GM12878 (cell line): Measurements from ENCODE around the gene CNTNAP2. TPM values are rescaled to one million over a fixed set of nuclear protein-coding genes. Genes with fewer than 3 reads are reported as not detected.

Experiments
- ATAC-seq: fragments of 200-7000 bp; cut with Tn5 transposase; 3 replicates; pipeline ENCODE4 v1.9.1; 2020; ENCODE audit warnings: mild to moderate bottlenecking, moderate library complexity
- BruUV-seq: library from RNA; stranded (reverse); fragments of 400-500 nt; replicated peaks from 2 replicates; lab custom pipeline; 2021; lab: Mats Ljungman, UMichigan
- CTCF ChIA-PET: fragments of 300-600 bp; sonication (Branson Sonifier 250); formaldehyde crosslinking; extraction: SDS; loops from one replicate; lab custom pipeline; 2021; ENCODE audit warnings: inconsistent platforms; lab: Yijun Ruan, JAX
- POLR2A ChIA-PET: fragments of 350-600 bp; formaldehyde crosslinking; extraction: SDS; loops from one replicate; lab custom pipeline; 2021; ENCODE audit warnings: inconsistent platforms; lab: Charles Lee
- RAD21 ChIA-PET: fragments of 300-600 bp; sonication (Branson Sonifier 250); formaldehyde crosslinking; loops from one replicate; lab custom pipeline; 2023; ENCODE audit warnings: antibody characterized with exemption; ENCODE audit not compliant: unreplicated experiment; lab: Charles Lee
- SMC1A ChIA-PET: fragments of 300-600 bp; sonication (Branson Sonifier 250); formaldehyde crosslinking; loops from one replicate; lab custom pipeline; 2023; ENCODE audit not compliant: unreplicated experiment, uncharacterized antibody; lab: Charles Lee
- DNase-seq: peaks from one replicate; pipeline ENCODE4 v3.0.0-alpha.2; 2011; ENCODE audit warnings: low read depth, low spot score
- FAIRE-seq: peaks from 3 replicates; lab custom pipeline; 2011; peaks lifted over from hg19 to GRCh38; lab: Jason Lieb, UNC
- H2AFZ ChIP-seq: 2 replicates; pipeline ENCODE4 v1.6.0; 2011; ENCODE audit warnings: low read depth, low read length, control low read depth; ENCODE audit not compliant: control insufficient read depth
- H3K27ac ChIP-seq: 2 replicates; pipeline ENCODE4 v1.5.1; 2011; ENCODE audit warnings: control low read depth; ENCODE audit not compliant: control insufficient read depth, insufficient read depth
- H3K27me3 ChIP-seq, 2 experiments: replicated peaks in 1 of 2; 2 replicates each; pipeline versions ENCODE4 v1.6.0 to v1.6.1; 2011; ENCODE audit warnings: low read length in 1 of 2; ENCODE audit not compliant: control insufficient read depth in 2 of 2, insufficient read depth in 2 of 2
- H3K36me3 ChIP-seq, 2 experiments: 2 replicates each; pipeline ENCODE4 v1.5.1; 2011; ENCODE audit warnings: low read length in 1 of 2; ENCODE audit not compliant: control insufficient read depth in 2 of 2, insufficient read depth in 2 of 2
- H3K4me1 ChIP-seq: 2 replicates; pipeline ENCODE4 v1.6.1; 2011; ENCODE audit warnings: mild to moderate bottlenecking, low read length, moderate library complexity, mixed read lengths; ENCODE audit not compliant: control insufficient read depth, insufficient read depth
- H3K4me2 ChIP-seq: 2 replicates; pipeline ENCODE4 v1.6.0; 2011; ENCODE audit warnings: control low read depth; ENCODE audit not compliant: control insufficient read depth, insufficient read depth
- H3K4me3 ChIP-seq: fragments of 200-600 bp; sonication (generic); 2 replicates; pipeline ENCODE4 v1.5.1; 2016
- H3K79me2 ChIP-seq: 2 replicates; pipeline ENCODE4 v1.6.0; 2011; ENCODE audit warnings: low read length; ENCODE audit not compliant: control insufficient read depth, insufficient read depth
- H3K9ac ChIP-seq: 2 replicates; pipeline ENCODE4 v1.8.0; 2011; ENCODE audit warnings: low read length, control low read depth, mixed read lengths; ENCODE audit not compliant: control insufficient read depth, insufficient read depth
- H3K9me3 ChIP-seq: replicated peaks from 3 replicates; pipeline ENCODE4 v1.5.1; 2011; ENCODE audit warnings: mild to moderate bottlenecking, low read length; ENCODE audit not compliant: control insufficient read depth, insufficient read depth
- H4K20me1 ChIP-seq: 2 replicates; pipeline ENCODE4 v1.6.0; 2011; ENCODE audit not compliant: control insufficient read depth, insufficient read depth
- ATF7 ChIP-seq: fragments of 450-650 bp; IDR thresholded peaks from 2 replicates; pipeline ENCODE4 v1.6.1; 2016; ENCODE audit warnings: low read depth, mild to moderate bottlenecking
- BCL11A ChIP-seq: IDR thresholded peaks from 2 replicates; pipeline ENCODE4 v1.6.1; 2011; ENCODE audit warnings: low read depth, low read length
- CBX3 ChIP-seq: fragments of 200-600 bp; sonication (generic); IDR thresholded peaks from 2 replicates; pipeline ENCODE4 v1.6.1; 2016; ENCODE audit warnings: low read depth, borderline replicate concordance
- CBX5 ChIP-seq: sonication (generic); IDR thresholded peaks from 2 replicates; pipeline ENCODE4 v1.6.1; 2016; ENCODE audit warnings: low read depth, moderate library complexity, mild to moderate bottlenecking, inconsistent platforms
- DPF2 ChIP-seq: fragments of 450-650 bp; IDR thresholded peaks from 2 replicates; pipeline ENCODE4 v1.6.1; 2017; ENCODE audit warnings: mild to moderate bottlenecking
- HDAC6 ChIP-seq: fragments of 200-600 bp; sonication (generic); IDR thresholded peaks from one replicate; pipeline ENCODE4 v1.8.0; 2017; ENCODE audit warnings: antibody characterized with exemption; ENCODE audit not compliant: unreplicated experiment
- IKZF1 ChIP-seq: fragments of 450-650 bp; conservative IDR thresholded peaks from 2 replicates; pipeline ENCODE4 v1.6.1; 2017; ENCODE audit warnings: antibody characterized with exemption, mild to moderate bottlenecking
- IKZF2 ChIP-seq, 2 experiments: fragments of 450-650 bp; IDR thresholded peaks; 2 replicates each; pipeline ENCODE4 v1.6.1; 2017; ENCODE audit warnings: mild to moderate bottlenecking in 2 of 2, moderate library complexity in 2 of 2
- MEF2B ChIP-seq: fragments of 450-650 bp; IDR thresholded peaks from 2 replicates; pipeline ENCODE4 v1.6.1; 2018; ENCODE audit warnings: mild to moderate bottlenecking, moderate library complexity; ENCODE audit not compliant: partially characterized antibody, poor library complexity, severe bottlenecking
- MTA2 ChIP-seq: fragments of 450-650 bp; IDR thresholded peaks from 2 replicates; pipeline ENCODE4 v1.6.1; 2016; ENCODE audit warnings: low read depth, mild to moderate bottlenecking, moderate library complexity
- NFXL1 ChIP-seq: fragments of 450-650 bp; IDR thresholded peaks from 2 replicates; pipeline ENCODE4 v1.6.1; 2017; ENCODE audit warnings: antibody characterized with exemption, mild to moderate bottlenecking, borderline replicate concordance
- NRF1 ChIP-seq: conservative IDR thresholded peaks from 2 replicates; pipeline ENCODE4 v1.6.1; 2011; ENCODE audit warnings: mild to moderate bottlenecking, low read depth, low read length, improper control_type of control experiment
- PAX8 ChIP-seq: fragments of 450-650 bp; IDR thresholded peaks from 2 replicates; pipeline ENCODE4 v1.6.1; 2017; ENCODE audit warnings: mild to moderate bottlenecking, moderate library complexity
- RAD21 ChIP-seq: IDR thresholded peaks from 2 replicates; pipeline ENCODE4 v1.6.1; 2011; ENCODE audit warnings: mild to moderate bottlenecking, low read depth, low read length, moderate library complexity; ENCODE audit not compliant: insufficient read depth
- RB1 ChIP-seq: fragments of 450-650 bp; formaldehyde crosslinking; IDR thresholded peaks from 2 replicates; pipeline ENCODE4 v1.6.1; 2017; ENCODE audit warnings: mild to moderate bottlenecking, borderline replicate concordance
- RBBP5 ChIP-seq: fragments of 200-600 bp; sonication (generic); conservative IDR thresholded peaks from 2 replicates; pipeline ENCODE4 v1.6.1; 2016
- SMC3 ChIP-seq: IDR thresholded peaks from 2 replicates; pipeline ENCODE4 v1.6.1; 2011; ENCODE audit warnings: low read length, improper control_type of control experiment, borderline replicate concordance
- SREBF1 ChIP-seq: IDR thresholded peaks from 2 replicates; pipeline ENCODE4 v1.6.1; 2012; ENCODE audit warnings: mild to moderate bottlenecking, low read length
- SREBF2 ChIP-seq: IDR thresholded peaks from 2 replicates; pipeline ENCODE4 v1.6.1; 2012; ENCODE audit warnings: mild to moderate bottlenecking, low read length
- ZZZ3 ChIP-seq: IDR thresholded peaks from 2 replicates; pipeline ENCODE4 v1.6.1; 2011; ENCODE audit warnings: low read depth; ENCODE audit not compliant: control insufficient read depth, insufficient read length
- WGBS: methylation state at CpG from one replicate; pipeline ENCODE4 v1.1.6; 2016; ENCODE audit warnings: low lambda C conversion rate; ENCODE audit not compliant: insufficient replicate concordance, insufficient coverage; ENCODE audit errors: missing lambda C conversion rate; 5-methylcytosine and 5-hydroxymethylcytosine counted together
- in situ Hi-C: fragments of 300-500 bp; cut with MboI; formaldehyde crosslinking; loops from 9 replicates; pipeline ENCODE4 v1.14.3; 2018; ENCODE audit warnings: mixed read lengths
- intact Hi-C: fragments of 100-400 bp; cut with micrococcal nuclease; formaldehyde crosslinking; loops from one replicate; pipeline ENCODE4 v1.14.2; 2022; ENCODE audit not compliant: unreplicated experiment
- polyA plus RNA-seq, 11 experiments: library from polyadenylated mRNA; depleted of rRNA in 4 of 11; unstranded in 6 of 11; stranded (reverse) in 5 of 11; fragments of >200 nt; fragmentation: Nextera tagmentation in 4 of 11; fragmentation: Illumina TruSeq in 1 of 11; extraction: Ambion mirVana in 4 of 11; extraction: Trizol in 1 of 11; gene quantifications; 1 replicate in 1 of 11; 2 replicates in 10 of 11; pipeline versions ENCODE4 v1.2.1 to v1.2.3, GENCODE V29; 2011 to 2016; ENCODE audit warnings: inconsistent platforms in 2 of 11, missing spikeins in 2 of 11, low read depth in 1 of 11
- total RNA-seq, 4 experiments: library from RNA; depleted of rRNA in 3 of 4; stranded (reverse); fragments of >200 nt in 3 of 4; fragmentation: Illumina TruSeq in 1 of 4; extraction: Trizol in 1 of 4; gene quantifications; 2 replicates each; pipeline versions ENCODE4 v1.2.1 to v1.2.3, GENCODE V29; 2013 to 2021
- TF ChIP-seq, protein P1 (sequence below): fragments of 150-350 bp; IDR thresholded peaks from 2 replicates; pipeline ENCODE4 v1.6.1; 2014; ENCODE audit warnings: mild to moderate bottlenecking, low read depth, low read length
- TF ChIP-seq, protein P2 (sequence below): IDR thresholded peaks from 2 replicates; pipeline ENCODE4 v1.6.1; 2011; ENCODE audit warnings: mild to moderate bottlenecking, low read depth, low read length, moderate library complexity; ENCODE audit not compliant: insufficient replicate concordance
- TF ChIP-seq, protein P3 (sequence below): IDR thresholded peaks from 2 replicates; pipeline ENCODE4 v1.6.1; 2011; ENCODE audit warnings: borderline replicate concordance, low read depth, mild to moderate bottlenecking, moderate library complexity, mixed read lengths, low read length; ENCODE audit not compliant: insufficient read depth; ENCODE audit errors: extremely low read length

Gene CNTNAP2
- total and polyA plus RNA-seq, 10 of the 15 experiments (the other 5 are each of a cell fraction or from before 2014, with no cell fraction given): 0.03 to 0.08 (median 0.03) TPM; not detected in 7

DNA sequence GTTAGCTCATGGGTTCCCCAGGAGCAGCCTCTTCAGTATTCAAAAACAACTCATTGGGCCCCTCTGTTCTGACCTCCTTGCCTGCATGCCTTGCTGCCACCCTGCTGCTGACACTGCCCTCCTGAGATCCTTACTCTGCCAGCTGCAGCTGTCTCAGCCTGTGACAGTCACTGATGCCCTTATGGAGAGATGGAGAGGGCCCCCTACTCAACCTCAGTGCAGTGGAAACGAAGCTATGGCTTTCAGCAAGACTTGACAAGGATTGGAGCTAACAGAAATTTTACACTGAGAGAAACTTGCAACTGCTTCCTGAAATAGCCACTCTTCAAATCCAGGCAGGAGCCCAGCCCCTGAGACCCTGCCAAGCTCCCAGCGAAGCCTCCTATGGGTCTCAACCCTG, 1795.7 kb downstream of the CNTNAP2 start:
- no TSS peak for BruUV-seq
- no peaks in the 10 kb centered on the region for H3K36me3 ChIP-seq

DNA sequence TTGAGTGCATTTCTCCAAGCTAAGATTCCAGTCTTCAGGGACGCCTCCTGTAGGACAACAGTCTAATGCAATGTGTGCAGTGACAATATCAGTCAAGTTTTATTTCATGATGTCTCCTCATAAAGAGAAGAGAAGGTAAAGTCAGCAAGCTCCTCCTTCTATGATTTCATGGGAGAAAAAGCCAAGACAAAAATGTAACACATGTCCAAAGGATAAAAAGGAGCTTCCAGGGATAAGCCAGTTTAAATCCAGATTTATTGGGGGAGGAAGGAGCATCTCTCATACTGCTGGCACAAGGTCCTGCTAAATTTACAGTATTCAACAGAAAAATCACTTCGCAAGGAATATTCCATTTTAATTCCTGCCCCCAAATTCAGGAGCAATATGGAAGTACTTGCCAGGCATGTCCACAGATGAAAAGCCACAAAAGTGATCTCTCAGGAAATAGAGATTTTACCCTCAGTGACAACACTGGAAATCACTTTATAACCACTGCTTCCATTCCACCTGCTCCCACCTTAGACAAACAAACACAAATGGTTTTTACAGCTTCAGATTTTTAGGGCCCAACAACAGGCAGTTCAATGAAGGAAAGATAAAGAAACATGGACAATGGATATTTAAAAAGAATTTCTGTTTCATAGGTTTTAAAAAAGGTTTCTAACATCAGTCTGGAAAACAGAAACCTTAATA, 1796.5 kb downstream of the CNTNAP2 start:
- no peaks in the 10 kb centered on the region for H3K4me1 ChIP-seq
- no peak overlapping the region for H3K27ac ChIP-seq
- no peak overlapping the region for H2AFZ ChIP-seq
- H4K20me1 ChIP-seq: no peaks in the 10 kb centered on the region
- SMC1A ChIA-PET: interaction anchor here (0.6 kb wide), 1 partner anchor 728 kb away, joined by 3 read pairs; no protein-coding TSS in a partner anchor
- no peaks in the 10 kb centered on the region; a peak in 1 of 4 replicates for H3K27me3 ChIP-seq
- no peak overlapping the region for H3K4me2 ChIP-seq
- no TSS peak for BruUV-seq
- no peak for FAIRE-seq
- intact Hi-C loops (no loop called here), in situ Hi-C loops (no loop called here)
- RAD21 ChIA-PET: no interaction called here
- H3K36me3 ChIP-seq: no peaks in the 10 kb centered on the region
- no peak overlapping the region for H3K4me3 ChIP-seq
- DNase-seq: no peak
- no peaks in the 10 kb centered on the region for H3K9me3 ChIP-seq
- POLR2A ChIA-PET: no interaction called here
- CTCF ChIA-PET: no interaction called here
- WGBS: 50% methylated on average over 2 of the region's 2 CpGs
- no peaks in the 10 kb centered on the region for H3K79me2 ChIP-seq
- ATAC-seq: no peak
- no peak overlapping the region for H3K9ac ChIP-seq
- TF ChIP-seq, protein P1, sequence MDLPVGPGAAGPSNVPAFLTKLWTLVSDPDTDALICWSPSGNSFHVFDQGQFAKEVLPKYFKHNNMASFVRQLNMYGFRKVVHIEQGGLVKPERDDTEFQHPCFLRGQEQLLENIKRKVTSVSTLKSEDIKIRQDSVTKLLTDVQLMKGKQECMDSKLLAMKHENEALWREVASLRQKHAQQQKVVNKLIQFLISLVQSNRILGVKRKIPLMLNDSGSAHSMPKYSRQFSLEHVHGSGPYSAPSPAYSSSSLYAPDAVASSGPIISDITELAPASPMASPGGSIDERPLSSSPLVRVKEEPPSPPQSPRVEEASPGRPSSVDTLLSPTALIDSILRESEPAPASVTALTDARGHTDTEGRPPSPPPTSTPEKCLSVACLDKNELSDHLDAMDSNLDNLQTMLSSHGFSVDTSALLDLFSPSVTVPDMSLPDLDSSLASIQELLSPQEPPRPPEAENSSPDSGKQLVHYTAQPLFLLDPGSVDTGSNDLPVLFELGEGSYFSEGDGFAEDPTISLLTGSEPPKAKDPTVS: no peak
- TF ChIP-seq DPF2 (no peak), CBX5 (no peak), MEF2B (no peak), ATF7 (no peak)
- TF ChIP-seq, protein P2, sequence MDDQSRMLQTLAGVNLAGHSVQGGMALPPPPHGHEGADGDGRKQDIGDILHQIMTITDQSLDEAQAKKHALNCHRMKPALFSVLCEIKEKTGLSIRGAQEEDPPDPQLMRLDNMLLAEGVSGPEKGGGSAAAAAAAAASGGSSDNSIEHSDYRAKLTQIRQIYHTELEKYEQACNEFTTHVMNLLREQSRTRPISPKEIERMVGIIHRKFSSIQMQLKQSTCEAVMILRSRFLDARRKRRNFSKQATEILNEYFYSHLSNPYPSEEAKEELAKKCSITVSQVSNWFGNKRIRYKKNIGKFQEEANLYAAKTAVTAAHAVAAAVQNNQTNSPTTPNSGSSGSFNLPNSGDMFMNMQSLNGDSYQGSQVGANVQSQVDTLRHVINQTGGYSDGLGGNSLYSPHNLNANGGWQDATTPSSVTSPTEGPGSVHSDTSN: no peak
- TF ChIP-seq, protein P3, sequence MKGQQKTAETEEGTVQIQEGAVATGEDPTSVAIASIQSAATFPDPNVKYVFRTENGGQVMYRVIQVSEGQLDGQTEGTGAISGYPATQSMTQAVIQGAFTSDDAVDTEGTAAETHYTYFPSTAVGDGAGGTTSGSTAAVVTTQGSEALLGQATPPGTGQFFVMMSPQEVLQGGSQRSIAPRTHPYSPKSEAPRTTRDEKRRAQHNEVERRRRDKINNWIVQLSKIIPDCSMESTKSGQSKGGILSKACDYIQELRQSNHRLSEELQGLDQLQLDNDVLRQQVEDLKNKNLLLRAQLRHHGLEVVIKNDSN: no peak

More for the DNA sequence above, 1795.7 kb downstream of the CNTNAP2 start:
- H3K9me3 ChIP-seq: no peaks in the 10 kb centered on the region
- H3K9ac ChIP-seq: no peak overlapping the region
- CTCF ChIA-PET: interaction anchor here (0.6 kb wide), 1 partner anchor 1299 kb away, joined by 3 read pairs; no protein-coding TSS in a partner anchor
- no peak for ATAC-seq
- POLR2A ChIA-PET: no interaction called here
- TF ChIP-seq RAD21 (no peak), NFXL1 (no peak), ZZZ3 (no peak), HDAC6 (no peak), CBX3 (no peak), SREBF2 (no peak), IKZF2 (IDR thresholded peaks at IDR 0.05) (no peak), RB1 (no peak), IKZF1 (no peak), PAX8 (no peak), BCL11A (no peak), MTA2 (no peak), SREBF1 (no peak), RBBP5 (no peak), NRF1 (no peak), SMC3 (no peak)
- H3K4me1 ChIP-seq: no peaks in the 10 kb centered on the region
- FAIRE-seq: no peak
- no peak overlapping the region for H2AFZ ChIP-seq
- H3K27me3 ChIP-seq: no peaks in the 10 kb centered on the region; a peak in 1 of 4 replicates
- WGBS: 5% methylated on average over 2 of the region's 2 CpGs
- H3K4me2 ChIP-seq: no peak overlapping the region
- H3K4me3 ChIP-seq: no peak overlapping the region
- RAD21 ChIA-PET: no interaction called here
- SMC1A ChIA-PET: interaction anchor here (0.6 kb wide), 1 partner anchor 729 kb away, joined by 3 read pairs; no protein-coding TSS in a partner anchor
- no peak for DNase-seq
- intact Hi-C loops (no loop called here), in situ Hi-C loops (no loop called here)
- no peaks in the 10 kb centered on the region for H4K20me1 ChIP-seq
- no peaks in the 10 kb centered on the region for H3K79me2 ChIP-seq
- no peak overlapping the region for H3K27ac ChIP-seq
